CD4-positive, alpha-beta memory T cell (primary cell): ENCODE results near the gene BIRC7. TPM values are rescaled to one million over a fixed set of nuclear protein-coding genes. Genes with fewer than 3 reads are reported as not detected.
A peak's percentile ranks its signal among the peaks of the same experiment; 100 is the strongest.

Source experiments
- CTCF ChIA-PET: fragments of 350-600 bp; sonication (Branson Sonifier 250); formaldehyde crosslinking; loops from one replicate; lab custom pipeline; 2021; ENCODE audit warnings: inconsistent platforms; ENCODE audit not compliant: partially characterized antibody; lab: Charles Lee
- POLR2A ChIA-PET: fragments of 350-600 bp; sonication (Branson Sonifier 250); formaldehyde crosslinking; loops from one replicate; lab custom pipeline; 2021; ENCODE audit not compliant: partially characterized antibody; lab: Charles Lee
- DNase-seq, 5 donors: peaks; one replicate each; pipeline versions ENCODE4 v3.0.0 to v3.0.0-alpha.2; 2020 to 2022; ENCODE audit warnings: mixed read lengths in 1 of 5
- H3K27ac ChIP-seq: one replicate; pipeline ENCODE4 v1.7.0; 2013; ENCODE audit warnings: low read depth, low read length
- H3K27me3 ChIP-seq: 2 replicates; pipeline ENCODE4 v1.7.0; 2013; ENCODE audit warnings: mild to moderate bottlenecking, low read length, moderate library complexity; ENCODE audit not compliant: insufficient read depth
- H3K36me3 ChIP-seq: 2 replicates; pipeline ENCODE4 v1.7.0; 2013; ENCODE audit warnings: mild to moderate bottlenecking, low read length, moderate library complexity; ENCODE audit not compliant: insufficient read depth
- H3K4me1 ChIP-seq: 2 replicates; pipeline ENCODE4 v1.7.0; 2013; ENCODE audit warnings: mild to moderate bottlenecking, low read length, moderate library complexity; ENCODE audit not compliant: insufficient read depth
- H3K4me3 ChIP-seq, 2 donors: one replicate each; pipeline ENCODE4 v1.7.0; 2013; ENCODE audit warnings: low read length in 2 of 2, mild to moderate bottlenecking in 1 of 2
- H3K9me3 ChIP-seq, 2 donors: one replicate each; pipeline ENCODE4 v1.7.0; 2013; ENCODE audit warnings: low read length in 2 of 2, control low read depth in 1 of 2; ENCODE audit not compliant: control insufficient read depth in 1 of 2
- H3K27ac Mint-ChIP-seq, 7 donors: one replicate each; pipeline ENCODE4 v1.8.0; 2020 to 2021; ENCODE audit warnings: mixed read lengths in 7 of 7, mild to moderate bottlenecking in 6 of 7, inconsistent platforms in 3 of 7, moderate library complexity in 3 of 7
- H3K27me3 Mint-ChIP-seq, 2 donors: one replicate each; pipeline ENCODE4 v1.8.0; 2020 to 2021; ENCODE audit warnings: mixed read lengths in 2 of 2
- H3K36me3 Mint-ChIP-seq, 2 donors: one replicate each; pipeline ENCODE4 v1.8.0; 2020 to 2021; ENCODE audit warnings: mixed read lengths in 2 of 2, inconsistent platforms in 1 of 2, mild to moderate bottlenecking in 1 of 2
- H3K4me1 Mint-ChIP-seq, 4 donors: one replicate each; pipeline ENCODE4 v1.8.0; 2020 to 2021; ENCODE audit warnings: mixed read lengths in 4 of 4, mild to moderate bottlenecking in 1 of 4
- H3K4me3 Mint-ChIP-seq, 8 donors: one replicate each; pipeline ENCODE4 v1.8.0; 2020 to 2021; ENCODE audit warnings: mixed read lengths in 8 of 8, mild to moderate bottlenecking in 7 of 8, moderate library complexity in 6 of 8, inconsistent platforms in 3 of 8
- H3K9me3 Mint-ChIP-seq, 8 donors: one replicate each; pipeline ENCODE4 v1.8.0; 2020 to 2021; ENCODE audit warnings: mixed read lengths in 8 of 8, mild to moderate bottlenecking in 5 of 8, inconsistent platforms in 3 of 8, moderate library complexity in 1 of 8
- intact Hi-C: fragments of 100-400 bp; cut with micrococcal nuclease; formaldehyde crosslinking; loops from one replicate; pipeline ENCODE4 v1.15.1; 2023
- polyA plus RNA-seq, 2 donors: library from polyadenylated mRNA; unstranded; fragments of 300-500 nt; fragmentation: Illumina TruSeq; gene quantifications; one replicate each; pipeline ENCODE4 v1.2.3, GENCODE V29; 2021
- total RNA-seq, 2 experiments: library from RNA; stranded (reverse); gene quantifications; one replicate each; pipeline ENCODE4 v1.2.3, GENCODE V29; 2021

BIRC7 gene
- total and polyA plus RNA-seq, 4 experiments from 2014 or later: not detected

DNA sequence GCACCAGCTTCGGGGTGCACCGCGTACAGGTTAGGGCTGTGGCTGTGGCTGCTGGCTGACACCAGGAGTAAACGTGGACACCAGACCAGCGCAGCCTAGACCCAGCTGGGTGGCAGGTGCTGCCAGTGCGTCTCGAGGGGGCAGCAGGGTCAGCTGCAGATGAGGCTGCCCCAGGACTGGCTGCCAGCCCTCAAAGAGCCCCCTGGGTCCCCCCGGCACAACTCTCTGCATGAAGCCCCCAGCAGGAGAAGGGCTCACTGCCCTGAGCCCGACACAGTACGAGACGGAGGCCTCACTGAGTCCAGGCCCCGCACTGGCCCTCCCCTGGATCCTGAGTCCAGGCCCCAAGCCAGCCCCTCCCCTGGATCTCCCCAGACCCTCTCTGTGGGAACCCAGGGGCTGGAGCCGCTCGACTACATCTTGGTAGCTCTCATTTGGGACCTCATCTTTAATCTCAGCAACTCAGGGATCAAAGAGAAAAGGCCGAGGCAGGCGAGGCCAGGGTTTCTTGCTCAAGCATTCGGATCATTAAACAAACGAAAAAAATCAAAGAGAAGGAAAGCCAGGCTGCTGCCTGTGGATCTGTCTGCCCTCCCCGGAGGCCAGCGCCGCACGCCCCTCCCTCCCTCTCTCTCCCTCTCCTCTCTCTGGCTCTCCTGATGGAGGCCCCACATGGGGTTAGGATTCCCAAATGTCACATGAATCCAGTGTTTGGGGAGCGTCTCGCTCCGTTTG is 25.5 kb downstream of the BIRC7 start:
- no peak for DNase-seq
- H3K27me3 ChIP-seq: peaks cover under 1% of the 10 kb centered on the region
- intact Hi-C loops: no loop called here
- peak overlapping the region in 1 of 8 donors; percentile 11 for H3K4me3 Mint-ChIP-seq
- no peaks in the 10 kb centered on the region for H3K36me3 ChIP-seq
- POLR2A ChIA-PET: no interaction called here
- H3K27ac ChIP-seq: no peak overlapping the region
- CTCF ChIA-PET: interaction anchor here (1.1 kb wide), 1 partner anchor 37 kb away, joined by 3 read pairs; no protein-coding TSS in a partner anchor
- H3K9me3 ChIP-seq: no peaks in the 10 kb centered on the region
- H3K4me1 Mint-ChIP-seq: peaks cover 0 to 6% (median 5%) of the 10 kb centered on the region in 4 donors
- no peak overlapping the region for H3K4me3 ChIP-seq
- no peaks in the 10 kb centered on the region for H3K4me1 ChIP-seq
- peaks cover 22 to 26% of the 10 kb centered on the region in 2 donors for H3K27me3 Mint-ChIP-seq
- H3K36me3 Mint-ChIP-seq: no peaks in the 10 kb centered on the region
- peaks cover 0 to 2% (median 0%) of the 10 kb centered on the region in 8 donors for H3K9me3 Mint-ChIP-seq
- H3K27ac Mint-ChIP-seq: no peak overlapping the region

DNA sequence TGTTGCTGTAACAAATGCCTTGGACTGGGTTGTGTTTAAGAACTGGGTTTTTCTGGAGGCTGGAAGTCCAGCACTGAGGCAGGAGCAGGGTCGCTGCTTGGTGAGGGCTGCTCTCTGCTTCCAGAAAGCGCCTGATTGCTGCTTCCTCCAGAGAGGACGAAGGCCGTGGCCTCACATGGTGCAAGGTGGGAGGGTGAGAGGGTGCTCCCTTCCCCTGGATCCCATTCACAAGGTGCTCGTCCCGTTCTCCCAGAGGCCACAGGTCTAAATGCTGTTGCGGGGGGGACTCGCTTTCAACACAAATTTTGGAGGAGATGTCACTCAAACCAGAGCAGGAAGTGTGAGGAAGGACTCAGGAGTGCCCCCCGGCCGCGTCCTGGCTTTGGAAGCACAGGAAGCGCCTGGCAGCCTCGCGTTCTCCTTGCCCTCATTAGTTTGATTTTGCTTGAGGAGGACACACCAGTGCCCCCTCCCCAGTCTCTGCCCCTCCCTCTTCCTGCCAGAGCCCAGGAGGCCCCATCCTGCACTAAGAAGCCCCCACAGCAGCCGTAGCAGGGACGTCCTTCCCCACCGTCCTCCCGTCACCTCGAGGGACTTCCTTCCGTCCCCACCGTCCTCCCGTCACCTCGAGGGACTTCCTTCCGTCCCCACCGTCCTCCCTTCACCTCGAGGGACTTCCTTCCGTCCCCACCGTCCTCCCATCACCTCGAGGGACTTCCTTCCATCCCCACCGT is 26.3 kb downstream of the BIRC7 start:
- peaks cover 0 to 6% (median 4%) of the 10 kb centered on the region in 4 donors for H3K4me1 Mint-ChIP-seq
- POLR2A ChIA-PET: no interaction called here
- DNase-seq: no peak
- no peaks in the 10 kb centered on the region for H3K27me3 ChIP-seq
- H3K4me3 Mint-ChIP-seq: peak overlapping the region in 1 of 8 donors; percentile 41
- H3K4me1 ChIP-seq: no peaks in the 10 kb centered on the region
- intact Hi-C loops: no loop called here
- H3K9me3 ChIP-seq: no peaks in the 10 kb centered on the region
- CTCF ChIA-PET: no interaction called here
- H3K9me3 Mint-ChIP-seq: peaks cover 0 to 3% (median 0%) of the 10 kb centered on the region in 8 donors
- H3K36me3 Mint-ChIP-seq: no peaks in the 10 kb centered on the region
- peak overlapping the region in 1 of 7 donors; percentile 42 for H3K27ac Mint-ChIP-seq
- H3K4me3 ChIP-seq: no peak overlapping the region
- no peak overlapping the region for H3K27ac ChIP-seq
- peaks cover 20 to 21% of the 10 kb centered on the region in 2 donors for H3K27me3 Mint-ChIP-seq
- no peaks in the 10 kb centered on the region for H3K36me3 ChIP-seq

DNA sequence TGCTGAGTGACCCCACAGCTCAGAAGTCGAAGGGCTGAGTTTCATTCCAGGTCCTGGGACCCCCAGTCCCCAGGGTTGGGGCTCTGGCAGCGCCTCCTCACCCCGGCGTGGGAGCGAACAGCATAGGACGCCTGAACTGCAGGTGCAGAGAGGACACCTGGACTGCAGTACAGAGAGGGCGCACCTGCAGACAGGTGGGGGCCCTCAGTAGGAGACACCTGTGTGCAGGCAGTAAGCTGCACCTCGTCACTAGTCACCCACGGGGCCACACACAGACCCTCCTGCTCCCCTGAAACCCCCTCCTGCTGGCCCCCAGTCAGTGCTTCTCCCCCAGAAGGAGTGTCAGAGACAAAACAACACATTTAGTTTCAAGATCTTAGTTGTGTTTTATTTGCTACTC is 27.1 kb downstream of the BIRC7 start:
- no peaks in the 10 kb centered on the region for H3K27me3 ChIP-seq
- no peaks in the 10 kb centered on the region for H3K36me3 ChIP-seq
- no peak overlapping the region for H3K4me3 Mint-ChIP-seq
- CTCF ChIA-PET: no interaction called here
- peaks cover 0 to 6% (median 1%) of the 10 kb centered on the region in 4 donors for H3K4me1 Mint-ChIP-seq
- H3K9me3 Mint-ChIP-seq: peaks cover 0 to 3% (median 0%) of the 10 kb centered on the region in 8 donors
- H3K27ac Mint-ChIP-seq: no peak overlapping the region
- H3K27ac ChIP-seq: no peak overlapping the region
- H3K4me3 ChIP-seq: no peak overlapping the region
- H3K4me1 ChIP-seq: no peaks in the 10 kb centered on the region
- intact Hi-C loops: no loop called here
- no peak for DNase-seq
- no peaks in the 10 kb centered on the region for H3K9me3 ChIP-seq
- peaks cover 19 to 20% of the 10 kb centered on the region in 2 donors for H3K27me3 Mint-ChIP-seq
- POLR2A ChIA-PET: no interaction called here
- no peaks in the 10 kb centered on the region for H3K36me3 Mint-ChIP-seq

DNA sequence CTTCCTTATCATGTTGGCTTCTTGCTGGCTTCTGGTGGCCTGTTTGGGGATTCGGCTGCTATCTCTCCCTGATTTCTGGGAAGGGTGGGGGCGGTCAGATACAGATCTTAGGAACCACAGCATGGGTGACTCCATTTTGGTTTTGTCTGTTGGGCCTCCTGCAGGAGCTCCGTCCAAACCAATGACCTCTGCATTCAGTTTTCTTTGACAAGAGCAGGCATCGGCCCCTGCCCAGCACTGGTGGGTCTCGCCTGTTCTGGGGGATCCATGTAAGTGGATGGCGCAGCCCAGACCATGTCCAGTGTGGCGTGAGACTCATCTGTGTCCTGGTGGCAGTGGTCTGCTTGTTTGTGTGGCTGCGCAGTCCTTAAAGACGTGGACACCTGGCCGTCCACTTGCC is 28.3 kb downstream of the BIRC7 start:
- no peak overlapping the region for H3K4me3 Mint-ChIP-seq
- H3K36me3 Mint-ChIP-seq: no peaks in the 10 kb centered on the region
- intact Hi-C loops: no loop called here
- H3K9me3 Mint-ChIP-seq: peaks cover 0 to 3% (median 0%) of the 10 kb centered on the region in 8 donors
- no peak overlapping the region for H3K27ac Mint-ChIP-seq
- no peak for DNase-seq
- POLR2A ChIA-PET: no interaction called here
- Histone ChIP-seq H3K27ac (no peak overlapping the region), H3K36me3 (no peaks in the 10 kb centered on the region), H3K27me3 (no peaks in the 10 kb centered on the region), H3K4me3 (no peak overlapping the region), H3K9me3 (no peaks in the 10 kb centered on the region), H3K4me1 (no peaks in the 10 kb centered on the region)
- CTCF ChIA-PET: no interaction called here
- peaks cover 16 to 17% of the 10 kb centered on the region in 2 donors for H3K27me3 Mint-ChIP-seq
- H3K4me1 Mint-ChIP-seq: peaks cover 0 to 6% (median under 1%) of the 10 kb centered on the region in 4 donors

DNA sequence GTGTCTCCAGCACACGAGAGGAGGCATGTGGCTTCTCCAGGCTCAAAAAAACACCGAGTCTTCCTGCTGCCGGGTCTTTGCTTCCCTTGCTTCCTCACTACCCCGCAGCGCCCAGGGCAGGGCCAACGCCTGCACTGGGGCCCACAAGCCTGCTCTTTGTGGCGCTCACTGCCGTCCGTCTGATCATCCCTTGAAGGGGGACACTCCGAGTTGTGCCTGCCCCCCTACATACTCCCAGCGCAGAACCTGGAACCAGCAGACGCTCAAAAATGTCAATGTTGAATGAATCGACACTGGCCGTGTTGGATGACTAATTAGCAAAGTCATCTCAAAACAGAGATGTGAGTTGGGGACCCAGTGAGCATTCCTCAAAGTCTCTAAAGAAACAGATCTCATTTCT is 28.8 kb downstream of the BIRC7 start:
- CTCF ChIA-PET: no interaction called here

DNA sequence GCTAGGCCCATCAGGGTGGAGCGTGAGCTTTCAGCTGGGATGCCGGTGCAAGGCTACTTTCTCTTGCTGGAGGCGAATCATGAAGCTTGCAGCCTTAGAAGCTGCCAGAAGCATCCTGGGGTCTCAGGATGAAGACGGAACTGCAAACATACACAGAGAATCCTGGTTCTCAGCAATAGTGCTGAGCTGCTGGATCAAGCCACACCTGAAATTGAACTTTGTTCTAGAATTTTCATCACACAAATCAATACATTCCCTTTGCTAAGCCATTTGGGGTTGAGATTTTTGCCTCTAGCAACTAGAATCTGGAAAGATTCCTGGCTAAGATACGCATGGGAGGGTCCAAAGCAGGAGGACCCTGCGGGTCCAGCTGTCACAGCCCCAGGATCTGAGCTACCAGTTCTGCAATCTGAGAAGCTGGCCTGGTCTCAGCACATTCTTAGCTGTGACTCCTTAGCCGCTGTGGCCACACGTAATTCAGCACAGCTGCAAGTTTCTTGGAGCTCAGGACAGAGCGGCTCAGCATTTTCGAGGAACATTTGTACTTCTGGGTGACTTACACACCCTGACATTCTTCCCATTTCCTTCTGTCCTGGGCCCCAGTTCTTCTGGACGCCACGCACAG is 30.3 kb downstream of the BIRC7 start:
- no peak overlapping the region for H3K4me3 ChIP-seq
- DNase-seq: no peak
- H3K27me3 Mint-ChIP-seq: peaks cover 12 to 16% of the 10 kb centered on the region in 2 donors
- H3K4me1 ChIP-seq: no peaks in the 10 kb centered on the region
- H3K36me3 ChIP-seq: no peaks in the 10 kb centered on the region
- no peak overlapping the region for H3K4me3 Mint-ChIP-seq
- no peaks in the 10 kb centered on the region for H3K27me3 ChIP-seq
- H3K36me3 Mint-ChIP-seq: no peaks in the 10 kb centered on the region
- no peak overlapping the region for H3K27ac Mint-ChIP-seq
- H3K9me3 ChIP-seq: no peaks in the 10 kb centered on the region
- no peak overlapping the region for H3K27ac ChIP-seq
- intact Hi-C loops: no loop called here
- ChIA-PET POLR2A (no interaction called here), CTCF (interaction anchor here (1.5 kb wide), 1 partner anchor 43 kb away, joined by 6 read pairs; no protein-coding TSS in a partner anchor)
- H3K9me3 Mint-ChIP-seq: peaks cover 0 to 3% (median 0%) of the 10 kb centered on the region in 8 donors
- peaks cover 0 to 6% (median 2%) of the 10 kb centered on the region in 4 donors for H3K4me1 Mint-ChIP-seq

More for the DNA sequence above, 28.8 kb downstream of the BIRC7 start:
- Mint-ChIP-seq H3K27me3 (peaks cover 12 to 17% of the 10 kb centered on the region in 2 donors), H3K9me3 (peaks cover 0 to 3% (median 0%) of the 10 kb centered on the region in 8 donors), H3K4me3 (no peak overlapping the region), H3K4me1 (peaks cover 0 to 6% (median under 1%) of the 10 kb centered on the region in 4 donors), H3K36me3 (no peaks in the 10 kb centered on the region), H3K27ac (no peak overlapping the region)
- H3K27me3 ChIP-seq: no peaks in the 10 kb centered on the region
- intact Hi-C loops: no loop called here
- DNase-seq: no peak
- no peaks in the 10 kb centered on the region for H3K4me1 ChIP-seq
- no peak overlapping the region for H3K4me3 ChIP-seq
- POLR2A ChIA-PET: no interaction called here
- H3K27ac ChIP-seq: no peak overlapping the region
- no peaks in the 10 kb centered on the region for H3K9me3 ChIP-seq
- H3K36me3 ChIP-seq: no peaks in the 10 kb centered on the region

DNA sequence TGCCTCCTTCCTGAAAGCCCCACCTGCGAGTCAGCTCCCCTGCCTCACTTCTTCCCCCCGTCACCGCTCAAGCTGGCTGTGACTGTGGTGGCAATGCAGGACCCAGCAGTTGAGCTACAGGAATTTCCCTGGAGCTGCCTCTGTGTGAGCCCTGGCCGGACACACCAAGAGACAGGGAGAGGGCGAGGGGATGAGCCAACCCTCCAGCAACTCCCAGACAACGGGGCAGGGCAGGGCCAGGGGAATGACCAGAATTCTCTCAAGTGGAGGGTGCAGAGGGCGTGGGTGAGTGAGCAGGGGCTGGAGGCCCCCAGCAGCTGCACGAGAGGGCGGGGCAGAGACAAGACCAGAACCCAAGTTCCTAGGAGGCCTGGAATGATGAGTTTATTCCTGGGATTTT is 32.0 kb downstream of the BIRC7 start:
- no peak for DNase-seq
- peaks cover 7% of the 10 kb centered on the region for H3K4me1 ChIP-seq
- POLR2A ChIA-PET: no interaction called here
- no peaks in the 10 kb centered on the region for H3K36me3 ChIP-seq
- intact Hi-C loops: no loop called here
- no peak overlapping the region for H3K27ac ChIP-seq
- CTCF ChIA-PET: interaction anchor here (1.2 kb wide), 1 partner anchor 44 kb away, joined by 4 read pairs; no protein-coding TSS in a partner anchor
- H3K27ac Mint-ChIP-seq: no peak overlapping the region
- H3K4me1 Mint-ChIP-seq: peaks cover 4 to 9% (median 8%) of the 10 kb centered on the region in 4 donors
- H3K9me3 ChIP-seq: no peaks in the 10 kb centered on the region
- H3K27me3 ChIP-seq: no peaks in the 10 kb centered on the region
- H3K4me3 ChIP-seq: no peak overlapping the region
- peaks cover 0 to 3% (median 0%) of the 10 kb centered on the region in 8 donors for H3K9me3 Mint-ChIP-seq
- peak overlapping the region in 1 of 8 donors; percentile 7 for H3K4me3 Mint-ChIP-seq
- H3K36me3 Mint-ChIP-seq: peaks cover 0 to 3% of the 10 kb centered on the region in 2 donors
- peaks cover 12 to 14% of the 10 kb centered on the region in 2 donors for H3K27me3 Mint-ChIP-seq
